Dermis blood vessel endothelial cell (primary cell): ENCODE data around the gene SMAD3. TPM values are rescaled to one million over a fixed set of nuclear protein-coding genes. Genes with fewer than 3 reads are reported as not detected.
"Not testable (repeated sequence)": the region's sequence is repeated elsewhere in the genome, so short reads cannot be mapped to it uniquely, and the experiment has no call there.

Experiments used
- DNase-seq: peaks from one replicate; pipeline ENCODE4 v3.0.0; 2010
- total RNA-seq: library from RNA; depleted of rRNA; stranded (reverse); fragments of >200 nt; gene quantifications from 2 replicates; pipeline ENCODE4 v1.2.3, GENCODE V29; 2014

The SMAD3 gene
- total RNA-seq, 1 donor from 2014 or later = 16.5 TPM

GRCh38 chr15:67110958-67111864, 45.8 kb downstream of the SMAD3 start:
- no peak for DNase-seq

- DNase-seq = no peak
These were observed 48.6 kb downstream of the SMAD3 start for GRCh38 chr15:67114046-67114445.

GRCh38 chr15:67114846-67115585, 49.6 kb downstream of the SMAD3 start:
- DNase-seq = no peak

- no peak for DNase-seq
These were observed 50.2 kb downstream of the SMAD3 start for GRCh38 chr15:67115586-67115969.

- peak; percentile 71 for DNase-seq
These were observed 51.3 kb downstream of the SMAD3 start for GRCh38 chr15:67116742-67117141.

- DNase-seq = no peak
These were observed 52.0 kb downstream of the SMAD3 start for GRCh38 chr15:67117370-67117769.

- DNase-seq = no peak
These were observed 53.4 kb downstream of the SMAD3 start for GRCh38 chr15:67118808-67119207.

GRCh38 chr15:67119238-67119846, 53.9 kb downstream of the SMAD3 start:
- no peak for DNase-seq

- DNase-seq = no peak
These were observed 54.8 kb downstream of the SMAD3 start for GRCh38 chr15:67120009-67120838.

- peak; percentile 96 for DNase-seq
These were observed 55.6 kb downstream of the SMAD3 start for GRCh38 chr15:67120839-67121643.

- DNase-seq = no peak
These were observed 56.5 kb downstream of the SMAD3 start for GRCh38 chr15:67121644-67122605.

GRCh38 chr15:67122816-67123215, 57.4 kb downstream of the SMAD3 start:
- not testable (repeated sequence) for DNase-seq

- DNase-seq = not testable (repeated sequence)
These were observed 57.9 kb downstream of the SMAD3 start for GRCh38 chr15:67123291-67123690.

- no peak for DNase-seq
These were observed 58.7 kb downstream of the SMAD3 start for GRCh38 chr15:67124111-67124510.

- no peak for DNase-seq
These were observed 59.6 kb downstream of the SMAD3 start for GRCh38 chr15:67124911-67125588.

- peak; percentile 94 for DNase-seq
These were observed 60.4 kb downstream of the SMAD3 start for GRCh38 chr15:67125589-67126502.

- DNase-seq = no peak
These were observed 61.3 kb downstream of the SMAD3 start for GRCh38 chr15:67126551-67127330.

GRCh38 chr15:67127331-67127664, 61.9 kb downstream of the SMAD3 start:
- DNase-seq = no peak
